ENCODE data around the gene SLC44A5. TPM values are rescaled to one million over a fixed set of nuclear protein-coding genes. Genes with fewer than 3 reads are reported as not detected.

Gene SLC44A5
- total and polyA plus RNA-seq, 9 donors = 0.62 to 2.5 (median 1.1) TPM

DNA sequence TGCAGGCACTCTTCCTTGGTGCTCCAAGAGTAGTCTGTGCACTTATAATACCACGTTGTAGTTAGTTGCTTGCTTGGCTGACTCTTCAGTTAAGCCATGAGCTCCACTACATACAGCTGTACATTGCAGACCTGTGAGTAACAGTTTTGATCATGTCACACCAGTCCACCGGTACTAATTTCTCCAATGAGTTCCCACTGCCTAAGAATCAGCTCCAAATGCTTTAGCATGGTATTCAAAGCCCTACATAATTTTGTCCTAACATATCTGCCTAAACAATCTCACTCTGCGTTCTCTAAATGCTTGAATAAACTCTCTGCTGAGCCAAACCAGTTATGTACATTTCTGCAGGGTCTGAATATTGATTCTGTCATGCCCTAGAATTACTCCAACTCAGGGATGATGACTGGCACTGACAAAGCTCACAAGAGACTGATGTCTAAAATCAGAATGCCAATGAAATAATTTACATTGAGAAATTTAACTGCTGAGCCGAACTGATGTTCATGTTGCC, 276.0 kb downstream of the SLC44A5 start:
- intact Hi-C loops (cut with DNase I) = no loop called here
- Histone ChIP-seq H3K27ac (no peak overlapping the region), H3K9me3 (no peaks in the 10 kb centered on the region), H3K27me3 (no peaks in the 10 kb centered on the region), H3K36me3 (no peaks in the 10 kb centered on the region), H3K4me1 (ENCODE audit: insufficient read depth) (no peaks in the 10 kb centered on the region), H3K4me3 (no peak overlapping the region)
- TF ChIP-seq POLR2A (IDR thresholded peaks at IDR 0.05) (no peak), EP300 (IDR thresholded peaks at IDR 0.05) (no peak)
- TF ChIP-seq, protein P1, sequence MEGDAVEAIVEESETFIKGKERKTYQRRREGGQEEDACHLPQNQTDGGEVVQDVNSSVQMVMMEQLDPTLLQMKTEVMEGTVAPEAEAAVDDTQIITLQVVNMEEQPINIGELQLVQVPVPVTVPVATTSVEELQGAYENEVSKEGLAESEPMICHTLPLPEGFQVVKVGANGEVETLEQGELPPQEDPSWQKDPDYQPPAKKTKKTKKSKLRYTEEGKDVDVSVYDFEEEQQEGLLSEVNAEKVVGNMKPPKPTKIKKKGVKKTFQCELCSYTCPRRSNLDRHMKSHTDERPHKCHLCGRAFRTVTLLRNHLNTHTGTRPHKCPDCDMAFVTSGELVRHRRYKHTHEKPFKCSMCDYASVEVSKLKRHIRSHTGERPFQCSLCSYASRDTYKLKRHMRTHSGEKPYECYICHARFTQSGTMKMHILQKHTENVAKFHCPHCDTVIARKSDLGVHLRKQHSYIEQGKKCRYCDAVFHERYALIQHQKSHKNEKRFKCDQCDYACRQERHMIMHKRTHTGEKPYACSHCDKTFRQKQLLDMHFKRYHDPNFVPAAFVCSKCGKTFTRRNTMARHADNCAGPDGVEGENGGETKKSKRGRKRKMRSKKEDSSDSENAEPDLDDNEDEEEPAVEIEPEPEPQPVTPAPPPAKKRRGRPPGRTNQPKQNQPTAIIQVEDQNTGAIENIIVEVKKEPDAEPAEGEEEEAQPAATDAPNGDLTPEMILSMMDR (IDR thresholded peaks at IDR 0.05) = no peak
- DNase-seq = no peak
- WGBS, 3 donors = 76 to 84% (median 79%) methylated on average over 4 of the region's 4 CpGs

DNA sequence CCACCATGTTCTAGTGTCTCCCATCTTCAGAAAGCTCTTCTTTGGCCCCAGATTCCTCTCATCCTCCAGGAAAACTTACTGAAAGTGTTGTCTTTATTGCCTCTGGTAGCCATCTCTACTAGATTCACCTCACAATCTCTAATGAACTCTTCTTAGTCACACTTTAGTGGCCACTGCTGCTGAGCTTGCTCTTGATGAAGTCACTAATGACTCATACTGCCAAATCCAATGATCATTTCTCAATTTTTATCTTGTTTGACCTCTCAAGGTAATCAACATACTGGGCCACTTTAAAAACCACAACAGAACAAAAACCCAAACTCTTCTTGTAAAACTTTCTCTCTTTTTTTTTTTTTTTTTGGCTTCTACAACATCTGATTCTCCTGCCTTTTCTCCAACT, 280.3 kb downstream of the SLC44A5 start:
- DNase-seq = no peak
- intact Hi-C loops (cut with DNase I) = no loop called here
- Histone ChIP-seq H3K27me3 (no peaks in the 10 kb centered on the region), H3K9me3 (no peaks in the 10 kb centered on the region), H3K4me3 (no peak overlapping the region), H3K27ac (no peak overlapping the region), H3K36me3 (no peaks in the 10 kb centered on the region), H3K4me1 (ENCODE audit: insufficient read depth) (no peaks in the 10 kb centered on the region)
- no peak for TF ChIP-seq POLR2A (IDR thresholded peaks at IDR 0.05)
- TF ChIP-seq, protein P1 (IDR thresholded peaks at IDR 0.05) = no peak
- TF ChIP-seq EP300 (IDR thresholded peaks at IDR 0.05) = no peak

DNA sequence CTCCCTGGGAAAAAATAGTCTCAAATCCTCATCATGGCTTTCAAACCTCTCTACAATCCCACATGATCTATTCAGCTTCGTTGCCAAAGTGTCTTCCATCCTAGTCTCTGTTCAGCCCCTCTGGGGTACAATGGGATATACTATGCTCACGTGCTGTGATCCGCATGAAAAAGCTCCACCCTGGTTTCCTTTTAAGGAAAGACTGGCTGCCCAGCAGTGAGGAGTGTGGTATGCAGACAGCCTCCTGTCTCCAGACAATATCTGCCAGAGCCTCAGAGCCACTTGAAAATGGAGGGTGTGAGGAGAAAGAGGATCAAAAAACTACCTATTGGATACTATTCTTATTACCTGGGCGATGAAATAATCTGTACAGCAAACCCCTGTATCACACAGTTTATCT, 282.2 kb downstream of the SLC44A5 start:
- TF ChIP-seq EP300 (IDR thresholded peaks at IDR 0.05) = no peak
- DNase-seq = no peak
- intact Hi-C loops (cut with DNase I) = no loop called here
- Histone ChIP-seq H3K27me3 (no peaks in the 10 kb centered on the region), H3K36me3 (no peaks in the 10 kb centered on the region), H3K27ac (no peak overlapping the region), H3K4me3 (no peak overlapping the region), H3K4me1 (ENCODE audit: insufficient read depth) (no peaks in the 10 kb centered on the region), H3K9me3 (no peaks in the 10 kb centered on the region)
- 51 to 70% (median 56%) methylated on average over 4 of the region's 4 CpGs for WGBS, 3 donors

DNA sequence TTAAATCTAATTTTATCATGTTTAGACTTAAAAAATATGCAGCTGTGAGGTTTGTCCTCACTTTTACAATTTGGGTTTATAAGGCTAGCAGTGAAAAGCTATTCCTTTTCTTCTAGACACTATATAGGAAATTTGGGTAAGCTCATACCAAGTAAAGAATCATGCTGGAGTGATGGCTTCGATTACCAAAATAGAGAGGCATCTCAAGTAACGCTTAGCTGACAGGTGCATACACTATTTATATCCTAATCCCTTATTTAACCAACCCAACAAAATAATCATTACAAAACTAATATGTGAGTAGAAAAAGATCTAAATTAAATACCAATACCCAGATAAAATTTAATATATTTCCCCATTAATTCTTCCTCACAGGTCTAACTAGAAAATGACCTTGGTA, 283.5 kb downstream of the SLC44A5 start:
- no peak overlapping the region for H3K27ac ChIP-seq
- no peak overlapping the region for H3K4me3 ChIP-seq
- TF ChIP-seq EP300 (IDR thresholded peaks at IDR 0.05) = no peak
- no peak for TF ChIP-seq POLR2A (IDR thresholded peaks at IDR 0.05)
- TF ChIP-seq, protein P1 (IDR thresholded peaks at IDR 0.05) = no peak
- intact Hi-C loops (cut with DNase I) = no loop called here
- 83 to 89% (median 89%) methylated on average over 2 of the region's 2 CpGs for WGBS, 3 donors
- H3K4me1 ChIP-seq (ENCODE audit: insufficient read depth) = no peaks in the 10 kb centered on the region
- no peaks in the 10 kb centered on the region for H3K27me3 ChIP-seq
- no peaks in the 10 kb centered on the region for H3K36me3 ChIP-seq
- H3K9me3 ChIP-seq = no peaks in the 10 kb centered on the region
- DNase-seq = no peak

DNA sequence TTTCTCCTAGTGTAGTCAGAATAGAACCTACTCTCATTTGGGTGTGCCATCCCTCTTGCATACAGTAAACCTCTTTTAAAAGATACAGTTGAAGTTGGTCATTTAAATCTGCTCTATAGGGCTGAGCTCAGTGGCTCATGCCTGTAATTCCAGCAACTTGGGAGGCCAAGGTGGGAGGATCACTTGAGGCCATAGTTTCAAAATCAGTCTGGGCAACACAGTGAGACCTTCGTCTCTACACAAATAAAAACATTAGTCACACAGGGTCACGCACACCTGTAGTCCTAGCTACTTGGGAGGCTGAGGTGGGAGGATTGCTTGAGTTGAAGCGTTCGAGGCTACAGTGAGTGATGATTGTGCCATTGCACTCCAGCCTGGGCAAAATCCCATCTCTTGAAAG, 292.9 kb downstream of the SLC44A5 start:
- H3K4me3 ChIP-seq = no peak overlapping the region
- WGBS, 3 donors = 86 to 92% (median 89%) methylated on average over 4 of the region's 4 CpGs
- DNase-seq = no peak
- H3K36me3 ChIP-seq = no peaks in the 10 kb centered on the region
- TF ChIP-seq, protein P1 (IDR thresholded peaks at IDR 0.05) = no peak
- TF ChIP-seq EP300 (IDR thresholded peaks at IDR 0.05) (no peak), POLR2A (IDR thresholded peaks at IDR 0.05) (no peak)
- no peak overlapping the region for H3K27ac ChIP-seq
- intact Hi-C loops (cut with DNase I) = no loop called here
- no peaks in the 10 kb centered on the region for H3K9me3 ChIP-seq
- H3K4me1 ChIP-seq (ENCODE audit: insufficient read depth) = no peaks in the 10 kb centered on the region
- no peaks in the 10 kb centered on the region for H3K27me3 ChIP-seq
